Panc1 (cell line): ENCODE data around the gene TBC1D2B. TPM values are rescaled to one million over a fixed set of nuclear protein-coding genes. Genes with fewer than 3 reads are reported as not detected.

ENCODE experiments used
- ATAC-seq: fragments of 200-7000 bp; cut with Tn5 transposase; 2 replicates; pipeline ENCODE4 v1.9.1; 2020; ENCODE audit warnings: mild to moderate bottlenecking, moderate library complexity
- BruUV-seq: library from RNA; stranded (reverse); fragments of 400-500 nt; replicated peaks from 2 replicates; lab custom pipeline; 2021; lab: Mats Ljungman, UMichigan
- CTCF ChIA-PET: fragments of 300-600 bp; sonication (Branson Sonifier 250); formaldehyde crosslinking; loops from one replicate; lab custom pipeline; 2022; ENCODE audit warnings: antibody characterized with exemption; lab: Charles Lee
- POLR2A ChIA-PET: fragments of 300-600 bp; sonication (Branson Sonifier 250); formaldehyde crosslinking; loops from one replicate; lab custom pipeline; 2022; ENCODE audit warnings: antibody characterized with exemption; lab: Charles Lee
- DNase-seq: peaks from one replicate; pipeline ENCODE4 v3.0.0-alpha.2; 2010; ENCODE audit warnings: low read depth, low spot score
- H3K27ac ChIP-seq: 2 replicates; pipeline ENCODE4 v1.5.1; 2011; ENCODE audit warnings: mild to moderate bottlenecking, low read length, inconsistent platforms
- H3K27me3 ChIP-seq: fragments of 200-500 bp; sonication (Bioruptor generic); 2 replicates; pipeline ENCODE4 v1.6.0; 2014; ENCODE audit warnings: low read length, inconsistent platforms; ENCODE audit not compliant: control insufficient read depth, insufficient read depth
- H3K36me3 ChIP-seq: fragments of 200-500 bp; sonication (Bioruptor generic); 2 replicates; pipeline ENCODE4 v1.5.1; 2014; ENCODE audit warnings: inconsistent platforms, mild to moderate bottlenecking, low read length, moderate library complexity; ENCODE audit not compliant: control insufficient read depth, insufficient read depth
- H3K4me1 ChIP-seq: 2 replicates; pipeline ENCODE4 v1.5.1; 2011; ENCODE audit warnings: inconsistent platforms, mild to moderate bottlenecking, low read length, moderate library complexity; ENCODE audit not compliant: control insufficient read depth, insufficient read depth
- H3K4me3 ChIP-seq, 2 experiments: 2 replicates each; pipeline ENCODE4 v1.5.1; 2011 to 2012; ENCODE audit warnings: low read depth in 2 of 2, low read length in 2 of 2, mild to moderate bottlenecking in 2 of 2, inconsistent platforms in 1 of 2, moderate library complexity in 1 of 2
- H3K9me3 ChIP-seq: fragments of 200-500 bp; sonication (Bioruptor generic); 2 replicates; pipeline ENCODE4 v1.5.1; 2014; ENCODE audit warnings: low read depth, mild to moderate bottlenecking, inconsistent platforms, low read length, moderate library complexity; ENCODE audit not compliant: control insufficient read depth, insufficient read depth
- CTCF ChIP-seq: fragments of 450-650 bp; IDR thresholded peaks from 2 replicates; pipeline ENCODE4 v1.5.1; 2017; ENCODE audit warnings: mild to moderate bottlenecking
- POLR2AphosphoS5 ChIP-seq: IDR thresholded peaks from 2 replicates; pipeline ENCODE4 v1.6.1; 2012; ENCODE audit warnings: mild to moderate bottlenecking, low read depth, low read length, moderate library complexity
- SIN3A ChIP-seq: IDR thresholded peaks from 2 replicates; pipeline ENCODE4 v1.6.1; 2012; ENCODE audit warnings: low read depth, mild to moderate bottlenecking, low read length, moderate library complexity, borderline replicate concordance; ENCODE audit not compliant: insufficient read depth
- TCF7L2 ChIP-seq: IDR thresholded peaks from 2 replicates; pipeline ENCODE4 v1.6.1; 2011; ENCODE audit warnings: mild to moderate bottlenecking, low read depth, low read length, inconsistent platforms
- in situ Hi-C: cut with HindIII; loops from 2 replicates; pipeline ENCODE4 v1.10.0; 2016; ENCODE audit warnings: low sequenced_read_pairs, low pct_unique_long_range_greater_than_20kb
- intact Hi-C: fragments of 100-400 bp; cut with micrococcal nuclease; formaldehyde crosslinking; loops from one replicate; pipeline ENCODE4 v1.10.0; 2022; ENCODE audit not compliant: unreplicated experiment
- total RNA-seq: library from RNA; stranded (reverse); gene quantifications from one replicate; pipeline ENCODE4 v1.2.1, GENCODE V29; 2021; ENCODE audit not compliant: unreplicated experiment
- TF ChIP-seq, protein P1 (sequence below), 2 experiments: IDR thresholded peaks; 2 replicates each; pipeline ENCODE4 v1.6.1; 2011 to 2012; ENCODE audit warnings: low read depth in 2 of 2, control low read depth in 1 of 2, low read length in 1 of 2, mild to moderate bottlenecking in 1 of 2, moderate library complexity in 1 of 2; ENCODE audit not compliant: insufficient read depth in 1 of 2

TBC1D2B gene
- total RNA-seq, 1 experiment from 2014 or later: 59.3 TPM

DNA sequence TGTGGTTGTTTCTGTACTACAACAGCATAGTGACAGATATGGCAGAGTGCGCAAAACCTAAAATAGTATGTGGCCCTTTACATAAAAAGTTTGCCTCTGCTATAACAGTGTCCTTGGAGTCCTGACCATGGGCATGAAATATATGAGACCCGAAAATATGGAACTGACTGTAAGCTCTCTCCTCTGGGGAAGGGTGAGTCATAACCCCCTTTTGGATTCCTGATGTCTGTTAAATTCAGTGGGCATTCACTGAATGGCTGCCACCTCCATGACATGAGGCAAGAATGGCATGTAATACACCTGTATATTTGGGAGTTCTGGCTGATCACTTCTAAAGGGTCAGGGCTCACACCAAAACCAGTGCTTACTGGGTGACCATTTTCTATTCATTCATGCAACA is 6.1 kb downstream of the TBC1D2B start:
- DNase-seq (no peak), ATAC-seq (no peak)
- peaks cover 83% of the 10 kb centered on the region for H3K4me1 ChIP-seq
- peak overlapping the region; percentile 82 for H3K27ac ChIP-seq
- H3K9me3 ChIP-seq: no peaks in the 10 kb centered on the region
- intact Hi-C loops (no loop called here), in situ Hi-C loops (no loop called here)
- no TSS peak for BruUV-seq
- no peaks in the 10 kb centered on the region for H3K36me3 ChIP-seq
- no peak for TF ChIP-seq TCF7L2
- TF ChIP-seq, protein P1, sequence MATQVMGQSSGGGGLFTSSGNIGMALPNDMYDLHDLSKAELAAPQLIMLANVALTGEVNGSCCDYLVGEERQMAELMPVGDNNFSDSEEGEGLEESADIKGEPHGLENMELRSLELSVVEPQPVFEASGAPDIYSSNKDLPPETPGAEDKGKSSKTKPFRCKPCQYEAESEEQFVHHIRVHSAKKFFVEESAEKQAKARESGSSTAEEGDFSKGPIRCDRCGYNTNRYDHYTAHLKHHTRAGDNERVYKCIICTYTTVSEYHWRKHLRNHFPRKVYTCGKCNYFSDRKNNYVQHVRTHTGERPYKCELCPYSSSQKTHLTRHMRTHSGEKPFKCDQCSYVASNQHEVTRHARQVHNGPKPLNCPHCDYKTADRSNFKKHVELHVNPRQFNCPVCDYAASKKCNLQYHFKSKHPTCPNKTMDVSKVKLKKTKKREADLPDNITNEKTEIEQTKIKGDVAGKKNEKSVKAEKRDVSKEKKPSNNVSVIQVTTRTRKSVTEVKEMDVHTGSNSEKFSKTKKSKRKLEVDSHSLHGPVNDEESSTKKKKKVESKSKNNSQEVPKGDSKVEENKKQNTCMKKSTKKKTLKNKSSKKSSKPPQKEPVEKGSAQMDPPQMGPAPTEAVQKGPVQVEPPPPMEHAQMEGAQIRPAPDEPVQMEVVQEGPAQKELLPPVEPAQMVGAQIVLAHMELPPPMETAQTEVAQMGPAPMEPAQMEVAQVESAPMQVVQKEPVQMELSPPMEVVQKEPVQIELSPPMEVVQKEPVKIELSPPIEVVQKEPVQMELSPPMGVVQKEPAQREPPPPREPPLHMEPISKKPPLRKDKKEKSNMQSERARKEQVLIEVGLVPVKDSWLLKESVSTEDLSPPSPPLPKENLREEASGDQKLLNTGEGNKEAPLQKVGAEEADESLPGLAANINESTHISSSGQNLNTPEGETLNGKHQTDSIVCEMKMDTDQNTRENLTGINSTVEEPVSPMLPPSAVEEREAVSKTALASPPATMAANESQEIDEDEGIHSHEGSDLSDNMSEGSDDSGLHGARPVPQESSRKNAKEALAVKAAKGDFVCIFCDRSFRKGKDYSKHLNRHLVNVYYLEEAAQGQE (IDR thresholded peaks at IDR 0.05; ENCODE audit: insufficient read depth in 1 of 2, low read depth in 2 of 2, low read length in 1 of 2): no peak
- no peak for TF ChIP-seq POLR2AphosphoS5
- no peak for TF ChIP-seq CTCF
- TF ChIP-seq SIN3A: no peak
- H3K4me3 ChIP-seq: no peak overlapping the region
- POLR2A ChIA-PET: interaction anchor here (1.3 kb wide), 1 partner anchor 228 kb away, joined by 3 read pairs; the partner anchor contains the start of gene SKIC8
- H3K27me3 ChIP-seq: no peaks in the 10 kb centered on the region
- CTCF ChIA-PET: interaction anchor here (0.6 kb wide), 1 partner anchor 111 kb away, joined by 3 read pairs; no protein-coding TSS in a partner anchor

GRCh38 chr15:78070049-78070700 is 7.3 kb downstream of the TBC1D2B start:
- no peaks in the 10 kb centered on the region for H3K27me3 ChIP-seq
- CTCF ChIA-PET: interaction anchor here (0.7 to 1.0 kb wide), 2 partner anchors 36 to 171 kb away, joined by 3 read pairs; no protein-coding TSS in a partner anchor
- H3K4me1 ChIP-seq: peaks cover 88% of the 10 kb centered on the region
- POLR2A ChIA-PET: interaction anchor here (1.3 kb wide), 1 partner anchor 229 kb away, joined by 3 read pairs; the partner anchor contains the start of gene SKIC8
- no TSS peak for BruUV-seq
- no peak for ATAC-seq
- no peaks in the 10 kb centered on the region for H3K9me3 ChIP-seq
- H3K27ac ChIP-seq: peak overlapping the region; percentile 96
- intact Hi-C loops: no loop called here
- in situ Hi-C loops: no loop called here
- DNase-seq: no peak
- no peak overlapping the region for H3K4me3 ChIP-seq
- H3K36me3 ChIP-seq: no peaks in the 10 kb centered on the region
- TF ChIP-seq, protein P1 (IDR thresholded peaks at IDR 0.05; ENCODE audit: insufficient read depth in 1 of 2, low read depth in 2 of 2, low read length in 1 of 2): no peak
- no peak for TF ChIP-seq SIN3A
- TF ChIP-seq TCF7L2: no peak
- TF ChIP-seq CTCF: no peak
- TF ChIP-seq POLR2AphosphoS5: no peak
